IPS-NIHi7 (cell line): Measurements from ENCODE around the gene ZAP70.
"Not testable (repeated sequence)": the region's sequence is repeated elsewhere in the genome, so short reads cannot be mapped to it uniquely, and the experiment has no call there.

Experiments
- DNase-seq: peaks from one replicate; pipeline ENCODE4 v3.0.0; 2012; ENCODE audit warnings: mixed read lengths; ENCODE audit errors: extremely low spot score

ZAP70 gene

DNA sequence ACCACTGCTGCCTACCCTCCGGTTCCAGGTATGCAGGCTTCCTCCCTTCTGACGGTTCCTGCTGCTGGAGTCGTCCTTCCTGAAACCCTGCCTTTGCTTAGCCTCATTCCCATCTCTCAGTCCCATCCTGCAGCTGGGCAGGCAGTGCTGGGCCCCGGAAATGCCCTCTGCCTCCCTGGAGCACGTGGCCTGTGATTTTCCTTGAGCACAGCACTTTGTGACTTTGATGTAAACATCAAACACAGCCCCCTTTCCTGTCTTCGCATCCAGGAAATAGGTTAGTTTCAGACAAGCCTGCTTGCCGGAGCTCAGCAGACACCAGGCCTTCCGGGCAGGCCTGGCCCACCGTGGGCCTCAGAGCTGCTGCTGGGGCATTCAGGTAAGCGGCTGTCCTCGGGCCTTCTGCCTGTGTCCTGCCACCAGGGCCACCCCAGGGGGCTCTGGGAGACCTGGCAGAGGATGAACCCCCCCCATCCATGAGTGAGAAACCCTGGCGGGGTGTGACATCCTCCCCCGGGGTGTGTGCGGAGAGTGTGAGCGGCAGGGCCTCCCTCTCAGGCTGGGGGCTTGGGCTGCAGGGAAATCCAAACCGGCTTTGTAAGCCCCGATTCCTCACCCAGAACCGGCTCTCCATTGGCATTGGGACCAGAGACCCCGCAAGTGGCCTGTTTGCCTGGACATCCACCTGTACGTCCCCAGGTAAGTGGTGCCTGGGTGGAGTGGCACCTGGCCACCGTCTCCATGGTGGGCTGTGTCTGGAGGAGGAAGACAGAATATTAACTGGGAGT is at the start of gene ZAP70:
ZAP70 (plus strand) TSS at position 281 of the 788 bp plus-strand sequence. CDS start 10,461 bp downstream, outside the sequence.
- DNase-seq: no peak

DNA sequence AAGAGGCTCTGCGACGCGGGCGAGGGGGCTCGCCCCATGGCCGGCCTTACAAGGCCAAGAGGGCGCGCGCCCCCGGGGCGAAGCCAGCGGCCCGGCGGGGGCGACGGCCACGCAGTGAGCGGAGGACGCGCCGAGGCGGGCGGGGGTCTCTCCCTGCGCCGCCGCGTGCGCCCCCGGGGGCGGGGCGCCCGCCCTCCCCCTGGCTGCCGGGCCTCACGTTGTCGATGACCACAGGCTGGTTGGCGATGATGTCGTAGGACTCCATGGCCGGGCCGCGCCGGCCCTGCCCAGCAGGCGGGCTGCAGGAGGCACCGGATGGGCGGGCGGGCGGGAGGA is 49.8 kb upstream of the ZAP70 start:
- no peak for DNase-seq

DNA sequence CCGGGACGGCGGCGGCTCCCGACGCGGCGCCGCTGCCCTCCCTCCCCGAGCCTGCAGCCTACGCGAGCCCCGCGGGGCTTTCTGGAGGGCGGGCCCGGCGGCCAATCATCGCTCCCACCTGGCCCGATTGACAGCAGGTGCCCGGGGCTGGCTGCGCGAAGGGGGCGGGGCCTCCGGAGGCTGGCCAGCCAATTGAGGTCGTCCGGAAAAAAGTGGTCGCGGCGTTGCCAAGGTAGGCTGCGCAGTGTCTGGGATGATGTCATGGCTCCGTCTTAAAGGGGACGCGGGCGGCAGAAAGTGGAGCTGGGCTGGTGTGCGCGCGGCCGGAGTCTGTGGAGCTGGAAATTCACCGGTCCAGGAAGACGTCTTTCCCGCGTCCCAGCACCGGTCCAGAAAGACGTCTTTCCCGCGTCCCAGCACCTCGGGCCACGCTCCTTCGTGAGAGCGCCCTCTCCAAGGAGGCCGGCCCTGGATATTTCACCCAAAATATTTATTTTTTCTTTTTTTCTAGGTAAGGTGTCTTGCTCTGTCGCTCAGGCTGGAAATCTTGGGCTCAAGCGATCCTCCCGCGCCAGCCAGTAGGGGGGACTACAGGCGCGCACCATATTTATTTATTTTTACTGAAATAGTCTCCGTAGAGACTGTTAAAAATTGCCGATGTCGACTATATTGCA is 49.3 kb upstream of the ZAP70 start, which contains the start of gene ACTR1B:
ACTR1B (minus strand) TSS at position 83 of the 674 bp plus-strand sequence. CDS start 154 bp downstream, outside the sequence.
- DNase-seq: peak; percentile 97

DNA sequence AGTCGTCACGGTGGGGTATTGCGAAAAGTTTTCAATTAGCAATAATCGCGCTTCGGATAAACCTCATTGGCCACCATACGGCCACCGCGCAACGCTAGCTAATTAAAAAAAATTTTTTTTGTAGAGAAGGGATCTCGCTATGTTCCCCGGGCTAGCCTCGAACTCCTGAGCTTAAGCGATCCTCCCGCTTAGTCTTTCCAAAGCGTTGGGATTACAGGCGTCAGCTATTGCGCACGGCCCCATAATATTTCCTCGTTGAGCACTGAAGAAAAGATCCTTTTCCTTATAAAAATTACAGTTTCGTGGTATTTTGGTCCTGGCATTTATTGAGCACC is 48.8 kb upstream of the ZAP70 start:
- DNase-seq: no peak

DNA sequence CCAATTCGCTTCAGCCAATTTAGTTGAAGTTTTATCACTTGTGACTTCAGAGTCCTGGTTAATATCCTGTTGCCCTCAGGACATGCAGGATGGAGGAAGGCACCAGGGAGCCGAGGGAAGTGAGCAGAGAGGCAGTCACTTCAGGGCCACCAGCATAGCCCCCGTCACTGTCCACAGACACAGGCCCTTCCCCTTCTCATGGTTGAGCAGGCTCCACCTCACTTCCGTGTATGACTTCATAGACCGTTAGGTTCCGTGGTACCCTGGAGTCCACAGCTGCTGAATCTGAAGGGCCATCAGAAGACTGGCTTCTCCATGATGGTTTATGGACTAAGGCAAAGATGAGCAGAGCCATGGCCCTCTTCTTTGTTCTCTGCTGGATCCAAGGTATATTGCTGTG is 43.9 kb upstream of the ZAP70 start, which contains the start of gene C2orf92:
C2orf92 (plus strand) TSS at position 266 of the 400 bp plus-strand sequence; CDS start at position 342, 76 bp downstream.
- no peak for DNase-seq

DNA sequence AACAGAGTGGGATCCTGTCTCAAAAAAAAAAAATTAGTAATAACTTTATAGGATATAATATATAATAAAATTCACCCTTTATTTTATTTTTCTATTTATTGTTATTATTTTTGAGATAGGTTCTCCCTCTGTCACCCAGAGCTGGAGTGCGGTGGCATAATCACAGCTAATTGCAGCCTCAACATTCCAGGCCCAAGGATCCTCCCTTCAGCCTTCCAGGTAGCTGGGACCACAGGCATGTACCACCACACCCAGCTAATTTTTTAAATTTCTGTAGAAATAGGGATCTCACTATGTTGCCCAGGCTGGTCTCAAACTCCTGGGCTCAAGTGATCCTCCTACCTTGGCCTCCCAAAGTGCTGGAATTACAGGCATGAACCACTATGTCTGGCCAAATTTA is 42.9 kb upstream of the ZAP70 start:
- DNase-seq: no peak

DNA sequence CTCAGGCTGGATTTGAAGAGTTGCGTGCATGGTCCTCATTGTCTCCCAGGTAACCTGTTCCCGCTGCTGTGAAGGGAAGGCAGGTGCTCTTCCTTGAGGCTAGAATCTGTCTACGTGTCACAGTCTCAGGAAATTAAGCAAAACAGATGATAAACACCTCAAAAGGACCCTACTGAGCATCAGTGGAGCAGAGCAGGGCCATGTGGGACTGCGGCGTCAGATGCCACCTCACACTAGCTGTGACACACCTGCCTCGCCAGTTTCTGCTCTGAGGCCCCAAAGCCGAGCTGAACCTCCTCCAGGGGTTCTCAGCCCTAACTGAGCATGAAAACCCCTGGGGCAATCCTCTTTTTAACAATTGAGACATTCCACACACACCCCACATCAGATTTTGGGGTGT is 41.9 kb upstream of the ZAP70 start:
- DNase-seq: no peak

DNA sequence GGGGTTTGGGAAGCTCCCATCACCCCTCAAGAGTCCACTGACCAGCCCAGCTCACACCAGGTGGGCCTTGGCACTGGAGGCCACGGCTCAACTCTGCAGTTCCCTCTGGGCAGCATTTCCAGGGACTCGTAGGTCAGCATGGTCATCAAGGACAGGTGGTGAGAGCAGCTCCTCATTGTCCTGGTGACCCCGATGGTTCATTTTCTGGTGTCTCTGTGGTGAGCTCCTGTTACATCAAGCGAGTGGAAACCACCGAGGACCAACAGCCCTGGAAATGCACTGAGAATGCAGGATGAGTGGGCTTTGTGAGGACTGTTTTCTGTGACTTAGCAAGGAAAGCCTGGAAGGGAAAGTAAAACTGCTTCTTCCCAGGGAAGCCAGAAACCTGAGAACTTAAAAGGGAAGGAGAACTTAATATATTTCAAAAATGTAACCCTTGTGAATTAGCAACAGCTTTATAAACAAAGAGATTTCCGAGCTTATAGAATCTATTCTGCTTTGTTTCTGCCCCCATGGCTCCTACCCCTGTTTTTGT is 40.7 kb upstream of the ZAP70 start:
- DNase-seq: not testable (repeated sequence)

DNA sequence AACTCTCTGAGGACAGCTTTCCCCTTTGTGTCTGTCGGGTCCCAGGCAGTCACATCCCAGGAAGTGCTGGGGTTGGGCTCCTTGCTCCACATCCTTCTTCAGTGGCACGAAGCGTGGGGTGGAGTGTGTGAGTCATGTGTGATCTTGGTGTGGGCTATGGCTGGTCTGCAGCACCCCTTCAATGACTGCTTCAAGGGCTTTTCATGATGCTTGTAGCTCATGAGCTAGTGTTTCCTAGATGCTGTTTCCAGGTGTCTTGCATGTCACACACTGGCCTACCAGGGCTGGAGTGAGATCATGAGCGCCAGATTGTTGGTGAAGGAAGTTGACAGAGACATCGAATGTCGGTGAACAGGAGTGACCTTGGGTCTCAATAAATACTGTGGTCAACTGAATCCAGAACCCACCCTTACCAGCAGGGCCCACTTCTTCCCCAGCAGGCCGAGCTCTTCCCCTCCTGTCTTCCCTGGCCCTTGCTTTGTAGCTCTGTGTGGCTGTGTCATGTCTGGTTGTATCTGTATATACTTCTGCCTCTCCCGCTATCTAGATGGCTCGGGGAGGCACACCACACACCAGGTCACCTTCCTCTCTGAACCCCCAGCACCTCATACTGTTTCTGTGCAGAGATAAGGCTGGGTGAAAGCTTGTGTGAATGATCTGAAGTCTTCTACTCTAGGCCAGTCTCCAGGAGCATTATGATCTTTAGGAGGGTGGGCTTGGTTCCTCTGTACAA is 40.0 kb upstream of the ZAP70 start:
- DNase-seq: no peak

DNA sequence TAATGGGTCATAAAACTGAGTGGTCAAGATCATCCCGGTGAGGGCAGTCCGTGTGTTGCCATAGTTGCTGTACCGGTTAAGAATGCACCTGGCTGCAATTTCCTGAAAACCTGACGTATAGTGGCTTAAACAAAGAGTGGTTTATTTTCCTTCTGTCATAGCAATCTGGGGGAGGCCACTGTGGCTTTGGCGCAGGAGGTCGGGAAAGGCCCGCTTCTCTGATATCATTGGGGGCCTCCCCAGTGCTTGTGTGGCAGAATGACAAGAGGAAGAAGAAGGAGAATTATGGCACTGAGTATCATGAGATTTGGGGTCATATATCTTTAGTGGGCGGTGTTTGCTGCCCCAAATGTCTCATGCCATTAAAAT is 39.5 kb upstream of the ZAP70 start:
- DNase-seq: no peak

DNA sequence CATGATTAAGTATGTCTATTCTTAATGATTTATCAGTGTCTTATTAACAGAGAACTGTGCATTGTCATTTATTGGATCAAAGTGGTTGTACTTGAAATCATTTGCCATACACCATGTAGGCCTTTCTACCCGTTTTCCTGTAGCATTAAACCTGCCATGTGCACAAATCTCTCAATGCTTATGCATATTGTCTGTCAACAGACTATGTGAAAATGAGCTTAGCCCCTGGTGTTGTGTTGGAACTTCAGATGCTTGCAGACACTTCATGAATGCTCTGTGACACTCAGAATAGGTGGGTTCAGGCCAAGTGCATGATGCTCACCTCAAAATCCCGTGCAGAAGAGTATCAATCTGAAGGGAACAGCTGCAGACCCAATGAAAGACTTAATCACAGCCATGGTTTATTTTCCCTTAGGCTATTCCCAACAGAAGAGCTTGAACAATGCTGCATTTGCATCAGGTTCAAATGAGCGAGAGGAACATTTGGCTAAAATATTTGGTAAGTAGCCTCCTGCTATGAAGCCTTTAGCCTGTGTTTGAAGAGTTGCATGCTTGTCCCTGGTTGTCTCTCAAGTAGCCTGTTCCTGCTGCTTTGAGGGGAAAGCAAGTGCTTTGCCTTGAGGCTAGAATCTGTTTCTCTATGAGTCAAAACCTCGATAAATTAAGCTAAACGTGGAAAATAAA is 37.8 kb upstream of the ZAP70 start:
- DNase-seq: no peak

DNA sequence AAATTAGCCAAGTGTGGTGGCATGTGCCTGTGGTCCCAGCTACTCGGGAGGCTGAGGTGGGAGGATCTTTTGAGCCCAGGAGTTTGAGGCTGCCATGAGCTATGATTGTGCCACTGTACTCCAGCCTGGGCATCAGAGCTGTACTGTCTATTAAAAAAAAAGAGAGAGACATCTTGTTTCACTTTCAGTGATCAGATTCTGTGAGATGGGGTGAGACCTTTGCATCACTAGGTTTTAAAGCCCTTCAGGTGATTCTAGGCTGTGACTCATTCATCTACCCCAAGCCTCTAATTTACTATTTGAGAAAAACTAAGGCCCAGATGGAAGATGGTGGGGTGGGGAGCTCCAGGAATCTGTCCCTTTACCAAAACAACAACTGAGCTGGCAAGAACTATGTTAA is 36.8 kb upstream of the ZAP70 start:
- no peak for DNase-seq

DNA sequence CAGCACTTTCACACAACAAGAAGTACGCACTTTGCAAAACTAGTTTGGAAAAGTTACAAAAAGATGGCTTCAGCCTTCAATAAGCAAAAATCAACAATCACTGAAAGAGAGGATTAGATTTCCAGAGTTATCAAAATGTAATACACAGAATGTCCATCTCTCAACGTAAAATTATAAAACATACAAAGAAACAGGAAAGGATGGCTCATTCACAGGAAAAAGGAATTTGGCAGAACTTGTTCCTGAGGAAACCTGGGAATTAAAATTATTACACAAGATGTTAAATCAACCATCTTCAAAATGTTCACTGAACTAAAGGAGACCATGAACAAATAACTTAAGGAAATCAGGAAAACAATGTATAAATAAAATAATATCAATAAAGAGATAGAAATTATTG is 35.9 kb upstream of the ZAP70 start:
- no peak for DNase-seq

DNA sequence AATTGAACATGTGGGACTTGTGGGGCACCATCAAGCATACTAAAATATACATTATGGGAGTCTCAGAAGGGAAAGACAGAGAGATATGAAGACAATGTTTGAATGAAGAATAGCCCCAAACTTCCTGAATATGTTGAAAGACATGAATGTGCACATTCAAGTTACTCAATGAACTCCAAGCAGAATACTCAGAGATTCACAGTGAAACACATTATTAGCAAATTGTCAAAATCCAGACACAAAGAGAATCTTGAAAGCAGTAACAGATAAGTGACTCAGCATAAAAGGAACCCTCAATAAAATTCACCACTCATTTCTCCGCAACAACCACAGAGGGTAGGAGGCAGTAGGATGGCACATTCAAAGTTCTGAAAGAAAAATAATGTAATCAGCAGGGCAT is 35.1 kb upstream of the ZAP70 start:
- DNase-seq: no peak

DNA sequence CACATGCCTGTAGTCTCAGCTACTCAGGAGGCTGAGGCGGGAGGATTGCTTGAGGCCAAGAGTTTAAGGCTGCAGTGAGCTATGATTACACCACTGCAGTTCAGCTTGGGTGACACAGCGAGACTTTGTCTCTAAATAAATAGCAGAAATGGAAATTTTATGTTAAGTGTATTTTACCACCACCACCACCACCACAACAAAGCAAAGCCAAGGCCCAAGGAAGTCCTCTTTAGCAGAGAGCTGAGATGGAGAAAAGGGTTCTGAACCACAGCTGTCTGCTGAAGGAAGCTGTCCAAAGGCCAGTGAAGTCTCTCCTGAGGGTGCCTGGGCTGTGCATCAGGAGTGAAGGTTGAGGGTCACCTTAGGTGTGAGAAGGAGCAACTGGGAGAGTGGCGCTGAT is 26.1 kb upstream of the ZAP70 start:
- not testable (repeated sequence) for DNase-seq

DNA sequence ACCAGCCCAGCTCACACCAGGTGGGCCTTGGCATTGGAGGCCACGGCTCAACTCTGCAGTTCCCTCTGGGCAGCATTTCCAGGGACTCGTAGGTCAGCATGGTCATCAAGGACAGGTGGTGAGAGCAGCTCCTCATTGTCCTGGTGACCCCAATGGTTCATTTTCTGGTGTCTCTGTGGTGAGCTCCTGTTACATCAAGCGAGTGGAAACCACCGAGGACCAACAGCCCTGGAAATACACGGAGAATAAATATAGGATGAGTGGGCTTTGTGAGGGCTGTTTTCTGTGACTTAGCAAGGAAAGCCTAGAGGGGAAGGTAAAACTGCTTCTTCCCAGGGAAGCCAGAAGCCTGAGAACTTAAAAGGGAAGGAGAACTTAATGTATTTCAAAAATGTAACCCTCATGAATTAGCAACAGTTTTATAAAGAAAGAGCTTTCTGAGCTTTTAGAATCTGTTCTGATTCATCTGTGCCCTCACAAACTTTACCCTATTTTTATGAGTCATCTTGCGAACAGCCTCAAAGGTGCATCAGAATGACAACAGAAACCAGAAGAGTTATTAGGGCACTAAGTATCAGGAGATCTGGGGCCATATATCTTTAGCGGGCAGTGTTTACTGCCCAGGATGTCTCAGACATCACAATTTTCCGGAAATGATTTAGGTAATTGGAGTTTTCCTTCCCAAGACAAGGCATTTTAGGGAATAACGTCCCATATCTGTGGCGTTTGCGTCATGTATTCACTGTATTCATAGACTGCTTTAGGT is 25.1 kb upstream of the ZAP70 start:
- DNase-seq: no peak

DNA sequence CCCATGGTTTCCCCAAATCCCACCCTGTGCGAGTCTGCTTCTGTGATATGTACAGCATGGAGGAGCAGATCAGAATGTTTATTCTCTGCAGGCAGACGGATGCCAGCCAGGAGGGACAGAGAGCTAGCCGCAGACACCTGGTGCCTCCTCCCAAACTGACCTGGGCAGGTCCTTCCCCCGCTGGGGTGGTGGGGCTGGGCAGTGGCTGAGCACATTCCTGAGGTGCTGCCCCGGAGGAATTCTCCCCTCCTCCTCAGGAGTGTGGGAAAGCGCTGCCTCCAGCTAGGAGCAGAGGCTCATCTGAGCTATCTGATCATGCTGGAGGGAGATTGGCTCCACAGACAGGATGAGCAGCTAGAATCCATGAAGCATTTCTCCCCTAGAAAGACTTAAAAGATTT is 22.2 kb upstream of the ZAP70 start:
- DNase-seq: peak; percentile 65

DNA sequence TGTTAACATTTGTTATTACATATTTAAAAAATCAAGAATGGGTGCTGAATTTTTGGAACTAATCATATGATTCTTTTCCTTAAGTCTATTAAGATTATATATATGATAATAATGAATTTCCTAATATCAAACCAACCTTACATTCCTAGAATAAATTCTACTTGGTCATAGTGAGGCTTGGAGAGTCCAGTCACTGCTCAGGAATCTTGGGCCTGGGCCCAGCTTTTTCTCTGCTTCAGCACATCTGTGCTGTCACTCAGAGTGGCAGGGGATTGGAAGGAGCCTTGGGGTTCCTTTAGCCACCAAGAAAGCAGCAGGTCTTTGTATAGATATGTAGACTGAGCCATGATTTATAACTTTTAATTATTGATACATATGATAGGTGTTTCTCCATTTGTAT is 19.9 kb upstream of the ZAP70 start:
- DNase-seq: no peak

DNA sequence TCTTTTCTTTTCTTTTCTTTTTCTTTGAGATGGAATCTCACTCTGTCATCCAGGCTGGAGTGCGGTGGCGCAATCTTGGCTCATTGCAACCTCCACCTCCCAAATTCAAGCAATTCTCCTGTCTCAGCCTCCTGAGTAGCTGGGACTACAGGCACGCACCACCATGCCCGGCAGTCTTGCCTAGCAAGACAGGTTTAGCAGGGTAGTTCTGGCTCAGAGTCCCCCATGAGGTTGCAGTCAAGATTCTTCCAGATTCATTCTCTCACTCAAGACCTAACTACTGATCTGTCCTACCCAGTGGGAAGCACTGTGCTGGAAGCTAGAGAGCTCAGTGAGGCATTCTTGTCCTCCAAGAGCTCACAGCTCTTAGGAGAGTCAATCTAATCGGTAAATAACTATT is 17.6 kb upstream of the ZAP70 start:
- no peak for DNase-seq

DNA sequence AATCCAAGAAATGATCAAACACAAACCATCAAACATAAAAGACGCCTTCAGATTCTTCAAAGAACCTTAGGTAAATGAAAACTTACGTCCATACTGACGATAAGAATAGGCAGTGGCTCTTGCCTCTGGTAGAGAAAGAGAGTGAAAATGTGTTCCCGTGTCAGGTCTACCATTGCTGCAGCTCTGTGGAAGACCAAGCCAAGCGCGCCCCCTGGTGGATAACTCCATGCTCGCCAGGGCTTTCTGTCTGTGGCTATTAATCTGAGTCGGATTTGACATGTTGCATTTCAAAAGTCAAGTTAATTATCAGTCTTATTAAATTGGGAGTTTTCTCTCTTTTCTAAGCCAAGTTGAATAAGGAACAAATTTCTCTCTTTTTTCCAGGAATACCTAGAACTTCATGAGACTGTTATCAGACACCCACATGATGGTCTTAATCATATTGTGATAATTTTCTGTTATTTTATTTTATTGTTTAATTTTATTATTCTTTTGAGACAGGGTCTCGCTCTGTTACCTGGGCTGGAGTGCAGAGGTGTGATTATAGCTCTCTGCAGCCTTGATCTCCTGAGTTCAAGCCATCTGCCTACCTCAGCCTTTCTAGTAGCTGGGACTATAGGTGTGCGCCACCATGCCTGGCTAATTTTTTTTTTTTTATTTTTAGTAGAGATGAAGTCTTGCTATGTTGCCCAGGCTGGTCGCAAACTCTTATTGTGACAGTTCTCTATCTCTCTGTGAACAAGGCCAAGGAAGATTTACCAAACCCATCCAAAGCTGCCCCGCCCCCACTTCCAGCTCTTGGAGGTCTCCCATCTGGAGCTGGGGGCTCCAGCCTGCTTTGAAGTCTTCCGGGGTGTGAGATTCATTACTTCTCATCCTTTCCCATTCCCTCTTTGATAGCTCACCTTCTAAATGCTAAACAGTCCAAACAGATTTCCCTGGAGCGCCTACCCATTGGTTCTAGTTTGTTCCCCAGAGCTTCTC is 15.8 kb upstream of the ZAP70 start:
- DNase-seq: peak; percentile 79
